Smooth muscle cell (in vitro differentiated cells): ENCODE results near the gene SMIM1. TPM values are rescaled to one million over a fixed set of nuclear protein-coding genes. Genes with fewer than 3 reads are reported as not detected.
"Not testable (repeated sequence)": the region's sequence is repeated elsewhere in the genome, so short reads cannot be mapped to it uniquely, and the experiment has no call there.

Experiments
- DNase-seq: peaks from one replicate; lab custom pipeline; 2025; ENCODE audit not compliant: unreplicated experiment; lab: John Stamatoyannopoulos, UW
- H2AFZ ChIP-seq: fragments of 200-600 bp; sonication (generic); 2 replicates; pipeline ENCODE4 v1.6.0; 2016; ENCODE audit warnings: antibody characterized with exemption, low read depth, mild to moderate bottlenecking
- H3F3A ChIP-seq: fragments of 200-600 bp; sonication (generic); 2 replicates; pipeline ENCODE4 v1.6.0; 2017; ENCODE audit warnings: antibody characterized with exemption, low read depth
- H3K27ac ChIP-seq: fragments of 200-600 bp; sonication (generic); 2 replicates; pipeline ENCODE4 v1.5.1; 2016; ENCODE audit warnings: low read depth, mild to moderate bottlenecking
- H3K27me3 ChIP-seq: fragments of 200-600 bp; sonication (generic); 2 replicates; pipeline ENCODE4 v1.6.1; 2016; ENCODE audit warnings: low read depth, mild to moderate bottlenecking
- H3K36me3 ChIP-seq: fragments of 200-600 bp; sonication (generic); 2 replicates; pipeline ENCODE4 v1.5.1; 2016; ENCODE audit warnings: low read depth
- H3K4me1 ChIP-seq: fragments of 200-600 bp; sonication (generic); 2 replicates; pipeline ENCODE4 v1.5.1; 2016; ENCODE audit warnings: low read depth
- H3K4me2 ChIP-seq: fragments of 200-600 bp; sonication (generic); 2 replicates; pipeline ENCODE4 v1.6.0; 2016; ENCODE audit warnings: mild to moderate bottlenecking
- H3K4me3 ChIP-seq: fragments of 200-600 bp; sonication (generic); 2 replicates; pipeline ENCODE4 v1.5.1; 2016; ENCODE audit warnings: mild to moderate bottlenecking
- H3K79me2 ChIP-seq: fragments of 200-600 bp; sonication (generic); 2 replicates; pipeline ENCODE4 v1.6.0; 2016; ENCODE audit warnings: low read depth, mild to moderate bottlenecking
- H3K9ac ChIP-seq: fragments of 200-600 bp; sonication (generic); 2 replicates; pipeline ENCODE4 v1.6.0; 2016; ENCODE audit warnings: low read depth
- H3K9me3 ChIP-seq: fragments of 200-600 bp; sonication (generic); replicated peaks from 2 replicates; pipeline ENCODE4 v1.5.1; 2016; ENCODE audit warnings: low read depth
- H4K20me1 ChIP-seq: fragments of 200-600 bp; sonication (generic); 2 replicates; pipeline ENCODE4 v1.6.0; 2016; ENCODE audit warnings: low read depth
- CTCF ChIP-seq: fragments of 200-600 bp; sonication (generic); IDR thresholded peaks from 2 replicates; pipeline ENCODE4 v1.5.1; 2017; ENCODE audit warnings: borderline replicate concordance, mild to moderate bottlenecking, antibody characterized with exemption; ENCODE audit not compliant: insufficient read depth, poor library complexity, severe bottlenecking
- WGBS: methylation state at CpG from one replicate; pipeline ENCODE4 v1.1.7; 2016; ENCODE audit warnings: low lambda C conversion rate; 5-methylcytosine and 5-hydroxymethylcytosine counted together
- polyA plus RNA-seq: library from polyadenylated mRNA; unstranded; fragments of >200 nt; fragmentation: Nextera tagmentation; extraction: Ambion mirVana; gene quantifications from 2 replicates; pipeline ENCODE4 v1.2.1, GENCODE V29; 2016
- total RNA-seq: library from RNA; depleted of rRNA; stranded (reverse); fragments of >200 nt; gene quantifications from 2 replicates; pipeline ENCODE4 v1.2.3, GENCODE V29; 2014

Gene SMIM1
- total and polyA plus RNA-seq, 2 experiments from 2014 or later: 1.3 to 14.9 TPM

DNA sequence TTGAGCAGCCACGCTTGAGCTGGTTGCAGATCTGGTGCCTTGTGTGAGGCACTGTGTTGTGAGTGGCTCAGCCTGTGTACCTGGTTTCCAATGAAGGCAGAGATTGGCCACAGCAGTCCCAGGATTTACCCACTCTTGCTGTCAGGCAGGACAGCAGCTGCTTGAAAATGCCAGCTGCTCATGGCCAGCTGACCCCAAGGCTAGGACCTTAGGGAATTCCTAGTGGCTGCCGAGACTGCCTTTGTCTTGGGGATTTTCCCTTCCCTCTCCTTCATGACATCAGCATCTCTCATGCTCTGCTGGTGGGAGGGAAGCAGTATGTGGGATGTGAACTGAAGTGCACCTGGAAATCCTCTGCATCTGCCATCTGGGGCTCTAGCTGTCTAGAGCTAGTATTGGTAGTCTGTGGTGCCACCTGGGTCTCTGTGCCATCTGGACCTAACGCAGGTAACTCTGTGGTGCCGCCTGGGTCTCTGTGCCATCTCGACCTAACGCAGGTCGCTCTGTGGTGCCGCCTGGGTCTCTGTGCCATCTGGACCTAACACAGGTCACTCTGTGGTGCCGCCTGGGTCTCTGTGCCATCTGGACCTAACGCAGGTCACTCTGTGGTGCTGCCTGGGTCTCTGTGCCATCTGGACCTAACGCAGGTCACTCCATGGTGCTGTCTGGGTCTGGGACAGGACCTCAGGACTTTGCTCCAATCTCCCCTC, 27.6 kb downstream of the SMIM1 start:
- H3K9me3 ChIP-seq: no peaks in the 10 kb centered on the region
- DNase-seq: no peak
- H3K27ac ChIP-seq: no peak overlapping the region
- peaks cover 9% of the 10 kb centered on the region for H4K20me1 ChIP-seq
- no peaks in the 10 kb centered on the region for H3F3A ChIP-seq
- no peaks in the 10 kb centered on the region for H3K36me3 ChIP-seq
- H3K4me1 ChIP-seq: peaks cover 5% of the 10 kb centered on the region
- H3K9ac ChIP-seq: no peak overlapping the region
- H3K79me2 ChIP-seq: peaks cover 9% of the 10 kb centered on the region
- H3K27me3 ChIP-seq: no peaks in the 10 kb centered on the region
- no peak overlapping the region for H3K4me2 ChIP-seq
- no peak for TF ChIP-seq CTCF
- no peak overlapping the region for H2AFZ ChIP-seq
- WGBS: 77% methylated on average over 11 of the region's 11 CpGs
- no peak overlapping the region for H3K4me3 ChIP-seq

DNA sequence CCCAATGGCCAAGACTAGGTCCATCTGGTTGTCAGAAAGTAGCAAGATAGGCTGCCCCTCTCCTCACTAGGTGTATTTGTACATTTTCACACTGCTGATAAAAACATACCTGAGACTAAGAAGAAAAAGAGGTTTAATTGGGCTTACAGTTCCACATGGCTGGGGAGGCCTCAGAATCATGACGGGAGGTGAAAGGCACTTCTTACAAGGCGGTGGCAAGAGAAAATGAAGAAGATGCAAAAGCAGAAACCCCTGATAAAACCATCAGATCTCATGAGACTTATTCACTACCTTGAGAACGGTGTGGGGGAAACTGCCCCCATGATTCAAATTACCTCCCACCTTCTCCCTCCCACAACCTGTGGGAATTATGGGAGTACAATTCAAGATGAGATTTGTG, 28.2 kb downstream of the SMIM1 start:
- H3K36me3 ChIP-seq, H2AFZ ChIP-seq, DNase-seq, H3K4me1 ChIP-seq, H3K9me3 ChIP-seq, H3K27ac ChIP-seq, H3F3A ChIP-seq, H3K27me3 ChIP-seq, H3K79me2 ChIP-seq, H3K4me2 ChIP-seq, H3K4me3 ChIP-seq, H3K9ac ChIP-seq, H4K20me1 ChIP-seq: not testable (repeated sequence)
- 78% methylated on average over 3 of the region's 3 CpGs for WGBS

DNA sequence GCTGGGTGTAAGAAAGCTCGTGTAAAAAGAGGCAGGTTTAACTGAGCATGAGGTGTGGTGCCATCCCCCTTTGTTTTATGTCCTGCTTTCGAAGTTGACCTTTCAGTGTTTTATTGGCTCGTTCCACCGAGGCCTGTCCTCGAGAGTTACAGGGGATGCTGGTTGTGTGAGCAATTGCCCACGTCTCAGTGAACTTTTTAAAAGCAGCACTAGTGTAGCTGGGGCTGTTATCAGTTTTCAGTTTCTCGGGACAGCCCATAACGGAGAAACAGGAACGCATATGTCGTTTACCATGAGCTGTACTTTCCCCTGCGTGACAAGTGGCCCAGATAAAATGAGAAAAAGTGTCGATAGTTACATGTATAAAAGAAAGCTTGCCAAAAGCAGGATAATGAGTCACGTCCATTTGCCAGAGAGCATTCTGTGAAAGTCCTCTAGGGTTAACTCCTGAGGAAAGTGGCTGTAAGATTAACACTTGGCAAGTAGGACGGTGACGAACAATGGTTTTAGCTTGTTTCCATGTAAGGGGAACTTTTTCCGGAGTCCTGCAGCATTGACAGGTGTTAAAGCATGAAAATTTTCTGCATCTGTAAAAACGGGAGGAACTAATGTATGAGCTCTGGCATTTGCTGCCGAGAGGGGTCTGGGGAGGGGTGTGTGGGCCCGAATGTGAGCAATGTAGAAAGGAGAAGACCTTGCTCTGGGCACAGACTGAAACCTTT, 31.5 kb downstream of the SMIM1 start:
- no peak overlapping the region for H3K4me3 ChIP-seq
- no peaks in the 10 kb centered on the region for H3K79me2 ChIP-seq
- DNase-seq: no peak
- H3K4me2 ChIP-seq: no peak overlapping the region
- no peaks in the 10 kb centered on the region for H3K9me3 ChIP-seq
- H3K36me3 ChIP-seq: no peaks in the 10 kb centered on the region
- H3K27me3 ChIP-seq: no peaks in the 10 kb centered on the region
- H3F3A ChIP-seq: no peaks in the 10 kb centered on the region
- no peak for TF ChIP-seq CTCF
- no peaks in the 10 kb centered on the region for H4K20me1 ChIP-seq
- WGBS: 75% methylated on average over 19 of the region's 19 CpGs
- no peaks in the 10 kb centered on the region for H3K4me1 ChIP-seq
- no peak overlapping the region for H2AFZ ChIP-seq
- H3K27ac ChIP-seq: no peak overlapping the region
- no peak overlapping the region for H3K9ac ChIP-seq

GRCh38 chr1:3804627-3804944, 32.0 kb downstream of the SMIM1 start:
- not testable (repeated sequence) for H3K27ac ChIP-seq, H3K4me1 ChIP-seq, H3K9ac ChIP-seq, H3K36me3 ChIP-seq, H4K20me1 ChIP-seq, H3K4me3 ChIP-seq, H3K4me2 ChIP-seq, H3K79me2 ChIP-seq, H3K27me3 ChIP-seq, H3K9me3 ChIP-seq, H3F3A ChIP-seq, H2AFZ ChIP-seq, DNase-seq
- WGBS: 81% methylated on average over 7 of the region's 7 CpGs
